AG04449 (cell line): ENCODE measurements around the gene FAM76A.

Experiments used
- CTCF ChIA-PET: fragments of 350-600 bp; formaldehyde crosslinking; extraction: SDS; loops from one replicate; lab custom pipeline; 2021; ENCODE audit warnings: antibody characterized with exemption; lab: Yijun Ruan, JAX
- POLR2A ChIA-PET: fragments of 400-600, 350-600 bp; formaldehyde crosslinking; extraction: SDS; loops from one replicate; lab custom pipeline; 2020; ENCODE audit warnings: antibody characterized with exemption, inconsistent platforms; lab: Yijun Ruan, JAX
- DNase-seq: peaks from one replicate; pipeline ENCODE4 v3.0.0-alpha.2; 2010; ENCODE audit warnings: low read depth, low spot score
- H3K4me3 ChIP-seq: 2 replicates; pipeline ENCODE4 v1.5.1; 2011; ENCODE audit warnings: low read depth, mild to moderate bottlenecking, control low read depth, low read length
- TF ChIP-seq, protein P1 (sequence below): IDR thresholded peaks from one replicate; pipeline ENCODE4 v1.5.1; 2011; ENCODE audit warnings: mild to moderate bottlenecking, moderate library complexity, low read length, control low read depth, inconsistent platforms; ENCODE audit not compliant: insufficient read depth; ENCODE audit errors: missing control alignments

The FAM76A gene

DNA sequence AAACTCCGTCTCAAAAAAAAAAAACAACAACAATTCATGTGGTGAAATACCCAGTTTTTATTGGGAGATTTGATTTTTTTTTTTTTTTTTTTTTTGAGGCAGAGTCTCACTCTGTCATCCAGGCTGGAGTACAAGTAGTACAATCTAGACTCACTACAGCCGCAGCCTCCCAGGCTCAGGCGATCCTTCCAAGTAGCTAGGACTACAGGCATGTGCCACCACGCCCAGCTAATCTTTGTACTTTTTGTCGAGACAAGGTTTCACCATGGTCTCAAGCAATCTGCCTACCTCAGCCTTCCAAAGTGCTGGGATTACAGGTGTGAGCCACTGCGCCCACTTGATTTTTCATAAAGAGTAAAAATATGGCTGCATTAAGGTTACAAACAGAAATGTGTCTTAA, 15.4 kb downstream of the FAM76A start:
- H3K4me3 ChIP-seq = no peak overlapping the region
- POLR2A ChIA-PET = no interaction called here
- no peak for DNase-seq
- CTCF ChIA-PET = interaction anchor here (1.3 kb wide), 1 partner anchor 16 kb away, joined by 5 read pairs; the partner anchor contains the start of gene FAM76A
- TF ChIP-seq, protein P1, sequence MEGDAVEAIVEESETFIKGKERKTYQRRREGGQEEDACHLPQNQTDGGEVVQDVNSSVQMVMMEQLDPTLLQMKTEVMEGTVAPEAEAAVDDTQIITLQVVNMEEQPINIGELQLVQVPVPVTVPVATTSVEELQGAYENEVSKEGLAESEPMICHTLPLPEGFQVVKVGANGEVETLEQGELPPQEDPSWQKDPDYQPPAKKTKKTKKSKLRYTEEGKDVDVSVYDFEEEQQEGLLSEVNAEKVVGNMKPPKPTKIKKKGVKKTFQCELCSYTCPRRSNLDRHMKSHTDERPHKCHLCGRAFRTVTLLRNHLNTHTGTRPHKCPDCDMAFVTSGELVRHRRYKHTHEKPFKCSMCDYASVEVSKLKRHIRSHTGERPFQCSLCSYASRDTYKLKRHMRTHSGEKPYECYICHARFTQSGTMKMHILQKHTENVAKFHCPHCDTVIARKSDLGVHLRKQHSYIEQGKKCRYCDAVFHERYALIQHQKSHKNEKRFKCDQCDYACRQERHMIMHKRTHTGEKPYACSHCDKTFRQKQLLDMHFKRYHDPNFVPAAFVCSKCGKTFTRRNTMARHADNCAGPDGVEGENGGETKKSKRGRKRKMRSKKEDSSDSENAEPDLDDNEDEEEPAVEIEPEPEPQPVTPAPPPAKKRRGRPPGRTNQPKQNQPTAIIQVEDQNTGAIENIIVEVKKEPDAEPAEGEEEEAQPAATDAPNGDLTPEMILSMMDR = no peak

DNA sequence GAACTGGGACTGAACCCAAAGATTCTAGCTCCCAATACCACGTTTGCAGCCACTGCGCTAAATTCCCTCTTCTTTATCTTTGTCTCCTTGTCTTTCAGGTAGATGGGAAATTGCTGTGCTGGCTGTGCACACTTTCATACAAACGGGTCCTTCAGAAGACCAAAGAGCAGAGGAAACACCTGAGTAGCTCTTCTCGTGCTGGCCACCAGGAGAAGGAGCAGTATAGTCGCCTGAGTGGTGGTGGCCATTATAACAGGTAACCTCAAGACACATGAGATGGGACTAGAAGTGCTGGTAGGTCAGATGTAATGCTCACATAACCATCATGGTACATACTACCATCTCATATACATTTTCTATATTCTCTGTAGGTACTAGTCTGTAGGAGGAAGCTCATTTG, 18.8 kb downstream of the FAM76A start:
- no peak overlapping the region for H3K4me3 ChIP-seq
- no peak for DNase-seq
- ChIA-PET CTCF (interaction anchor here (1.2 to 1.7 kb wide), 3 partner anchors 19 to 77 kb away, joined by 3 to 8 read pairs (median 3); partner anchors contain the start of gene FAM76A), POLR2A (no interaction called here)
- TF ChIP-seq, protein P1 = no peak

DNA sequence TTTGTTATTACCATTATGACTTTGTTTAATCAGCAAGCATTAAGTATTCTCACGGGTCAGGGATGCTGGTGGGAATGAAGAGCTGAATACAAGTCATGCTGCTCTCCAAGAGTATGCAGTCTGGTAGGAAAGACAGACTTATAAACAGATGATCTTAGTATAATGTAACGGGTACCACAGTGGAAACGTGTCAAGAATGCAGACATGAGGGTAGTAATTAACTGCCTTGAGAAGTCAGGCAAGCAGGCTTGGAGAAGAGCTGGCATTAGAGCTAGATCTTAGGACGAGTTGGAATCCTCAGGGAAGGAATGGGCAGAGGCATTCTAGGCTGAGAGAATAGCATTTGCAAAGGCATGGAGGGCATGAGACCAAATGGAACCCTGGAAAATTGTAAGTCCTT, 19.7 kb downstream of the FAM76A start:
- POLR2A ChIA-PET = no interaction called here
- CTCF ChIA-PET = interaction anchor here (1.0 to 1.6 kb wide), 4 partner anchors 12 to 78 kb away, joined by 3 read pairs; partner anchors contain the start of gene FAM76A
- H3K4me3 ChIP-seq = no peak overlapping the region
- DNase-seq = no peak
- TF ChIP-seq, protein P1 = no peak

DNA sequence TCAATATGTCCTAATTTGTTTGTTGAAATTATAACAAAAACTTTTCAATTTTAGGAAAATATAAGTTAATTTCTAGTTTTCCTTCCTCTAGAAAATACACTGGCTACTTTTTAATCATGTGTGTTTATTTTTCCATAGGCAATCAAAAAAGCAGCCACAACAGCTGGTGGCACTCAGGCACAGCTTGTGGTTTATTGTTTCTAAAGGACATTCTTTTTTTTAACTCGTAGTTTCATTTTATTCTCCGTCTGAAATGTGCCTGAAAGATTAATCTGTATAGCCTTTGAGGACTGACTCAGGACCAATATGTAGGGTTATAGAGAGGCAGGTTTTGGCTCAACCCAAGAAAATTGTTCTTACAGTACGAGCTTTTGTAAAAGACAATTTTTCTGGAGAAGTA, 26.6 kb downstream of the FAM76A start:
- CTCF ChIA-PET = interaction anchor here (0.9 kb wide), 1 partner anchor 11 kb away, joined by 4 read pairs; no protein-coding TSS in a partner anchor
- TF ChIP-seq, protein P1 = no peak
- POLR2A ChIA-PET = no interaction called here
- DNase-seq = no peak
- H3K4me3 ChIP-seq = no peak overlapping the region

DNA sequence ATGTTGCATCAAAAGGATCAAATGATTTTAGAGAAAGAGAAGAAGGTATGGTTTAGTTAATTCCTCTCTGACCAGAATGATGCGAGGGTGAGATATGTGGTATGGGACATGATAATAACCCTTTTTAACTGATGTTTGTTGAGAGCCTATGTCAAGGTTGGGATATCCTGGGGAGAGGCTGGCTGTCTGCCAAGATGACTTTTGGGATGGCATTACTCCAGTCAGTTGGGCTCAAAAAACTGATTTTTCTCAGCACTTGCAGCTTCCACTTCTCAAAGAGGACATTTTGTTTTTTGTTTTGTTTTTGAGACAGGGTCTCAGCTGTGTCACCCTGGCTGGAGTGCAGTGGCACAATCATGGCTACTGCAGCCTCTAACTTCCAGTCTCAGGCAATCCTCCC, 29.5 kb downstream of the FAM76A start:
- ChIA-PET POLR2A (no interaction called here), CTCF (interaction anchor here (2.1 kb wide), 1 partner anchor 86 kb away, joined by 6 read pairs; no protein-coding TSS in a partner anchor)
- no peak overlapping the region for H3K4me3 ChIP-seq
- TF ChIP-seq, protein P1 = no peak
- DNase-seq = no peak

DNA sequence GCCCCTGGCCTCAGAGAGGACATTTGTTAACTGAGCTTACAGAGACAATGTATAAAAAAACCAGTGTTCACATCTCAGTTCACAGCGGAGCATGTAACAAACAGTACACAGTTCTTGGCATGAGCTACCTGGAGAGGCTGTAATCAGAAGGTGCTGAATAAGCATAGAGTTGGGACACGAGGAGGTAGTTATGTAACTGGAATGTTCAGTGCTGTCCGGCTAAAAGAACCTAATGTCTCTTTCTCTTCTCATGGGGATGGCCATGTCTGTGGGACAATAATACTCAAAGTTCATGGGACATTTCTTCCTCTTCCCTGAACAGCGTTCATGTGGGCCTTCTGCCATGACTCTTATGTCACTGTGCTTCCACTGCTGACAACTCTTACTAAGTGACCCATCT, 30.1 kb downstream of the FAM76A start:
- TF ChIP-seq, protein P1 = no peak
- POLR2A ChIA-PET = interaction anchor here (1.0 kb wide), 1 partner anchor 14 kb away, joined by 3 read pairs; no protein-coding TSS in a partner anchor
- no peak for DNase-seq
- CTCF ChIA-PET = interaction anchor here (2.1 kb wide), 1 partner anchor 87 kb away, joined by 6 read pairs; no protein-coding TSS in a partner anchor
- no peak overlapping the region for H3K4me3 ChIP-seq
